Stimulated activated CD8-positive, alpha-beta memory T cell treated with anti-CD3 and anti-CD28 coated beads, Interleukin-4, amount 100 ng/mL, for 48 hours (primary cell): Measurements from ENCODE around the gene ABCC11.

Experiments used
- DNase-seq: peaks from one replicate; pipeline ENCODE4 v3.0.0-alpha.2; 2020

Gene ABCC11

DNA sequence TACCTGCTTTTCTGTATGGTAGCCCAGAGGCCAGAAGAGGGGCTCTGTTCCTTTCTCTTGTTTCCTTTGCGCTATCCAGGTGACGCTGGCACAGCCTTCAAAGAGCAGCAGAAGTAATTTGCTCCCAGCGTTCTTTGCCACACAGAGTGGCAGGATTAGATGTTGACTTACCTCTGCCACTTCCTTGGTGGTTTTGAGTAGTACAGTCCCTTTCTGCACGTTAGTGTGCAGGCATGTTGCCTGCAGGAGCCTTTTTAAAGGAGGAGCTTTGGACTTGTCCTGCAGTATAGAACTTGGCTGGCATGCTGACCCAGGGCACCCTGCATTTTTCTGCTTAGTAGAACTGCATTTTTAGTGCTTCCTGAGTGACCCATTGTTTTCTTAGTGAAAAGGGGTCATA, at the start of gene ABCC11:
Gene ABCC11, minus strand, starts transcription at position 229 of the 400 bp plus-strand sequence. CDS start 15,618 bp downstream, outside the sequence.
- DNase-seq, result no peak

DNA sequence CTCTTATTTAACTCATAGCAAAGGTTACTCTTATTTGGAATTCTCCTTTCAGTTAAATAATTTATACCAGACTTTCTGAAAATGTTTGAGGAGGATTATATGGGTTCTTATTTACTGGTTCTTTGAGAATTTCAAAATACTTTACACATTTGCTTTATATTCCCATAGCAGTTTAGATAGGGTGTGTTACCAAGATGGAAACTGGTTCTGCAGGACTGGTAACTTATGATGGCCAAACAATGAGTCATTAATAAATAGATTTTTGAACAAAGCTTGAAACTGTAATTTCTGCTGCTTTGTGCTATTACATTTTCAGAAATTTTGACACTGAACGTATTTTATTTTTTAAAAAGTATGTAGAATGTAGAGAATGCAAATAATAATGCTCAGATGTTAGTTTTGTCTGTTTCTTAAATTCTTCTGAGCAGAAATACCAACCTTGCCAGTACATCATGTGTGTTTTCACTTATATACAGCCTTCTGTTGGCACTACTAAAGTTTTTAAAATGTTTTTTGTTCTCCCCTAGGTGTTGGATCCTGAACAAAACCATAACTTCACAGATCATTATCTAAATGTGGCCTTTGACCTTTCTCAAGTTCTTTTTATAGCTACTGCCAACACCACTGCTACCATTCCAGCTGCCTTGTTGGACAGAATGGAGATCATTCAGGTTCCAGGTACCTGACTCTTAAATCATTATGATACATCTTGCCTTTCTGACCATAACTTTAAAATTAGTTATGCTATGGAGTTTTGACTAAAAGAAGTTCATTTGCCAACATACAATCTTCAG, 48.3 kb upstream of the ABCC11 start:
- DNase-seq, result no peak

DNA sequence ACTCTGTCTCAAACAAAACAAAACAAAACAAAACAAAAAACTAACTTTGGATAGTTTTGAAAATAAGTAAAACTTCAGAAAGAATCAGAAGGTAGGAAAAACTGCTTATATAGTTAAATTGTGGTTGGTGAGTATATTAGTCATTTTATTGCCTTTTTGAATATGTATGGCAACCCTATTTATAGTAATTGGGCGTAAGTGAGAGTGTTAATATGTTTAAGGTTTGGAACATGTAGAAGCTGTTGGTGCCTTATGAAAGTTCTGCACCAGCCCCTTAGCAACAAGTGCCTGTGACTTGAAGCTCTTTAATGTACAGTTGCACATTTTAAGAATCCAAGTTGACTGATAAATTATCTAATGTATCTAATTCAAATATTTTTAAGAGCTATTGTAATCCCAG, 47.4 kb upstream of the ABCC11 start:
- no peak for DNase-seq

DNA sequence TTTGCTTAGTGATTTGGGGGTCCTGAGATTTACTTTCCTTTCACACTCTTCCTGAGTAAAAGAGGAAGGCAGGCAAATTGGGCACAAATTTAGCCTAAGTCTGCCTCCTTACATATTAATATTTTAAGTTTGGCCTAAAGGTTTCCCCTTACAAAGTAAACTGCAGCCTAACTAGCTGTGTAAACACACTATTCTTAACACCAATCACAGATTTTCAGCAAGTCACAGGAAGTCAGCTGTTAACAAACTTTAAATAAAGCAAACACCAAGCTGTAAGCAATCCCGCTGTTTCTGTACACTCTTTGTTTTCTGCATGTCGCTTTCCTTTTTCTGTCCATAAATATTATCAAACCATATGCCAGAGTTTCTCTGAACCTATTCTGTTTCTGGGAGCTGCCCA, 45.1 kb upstream of the ABCC11 start:
- no peak for DNase-seq

DNA sequence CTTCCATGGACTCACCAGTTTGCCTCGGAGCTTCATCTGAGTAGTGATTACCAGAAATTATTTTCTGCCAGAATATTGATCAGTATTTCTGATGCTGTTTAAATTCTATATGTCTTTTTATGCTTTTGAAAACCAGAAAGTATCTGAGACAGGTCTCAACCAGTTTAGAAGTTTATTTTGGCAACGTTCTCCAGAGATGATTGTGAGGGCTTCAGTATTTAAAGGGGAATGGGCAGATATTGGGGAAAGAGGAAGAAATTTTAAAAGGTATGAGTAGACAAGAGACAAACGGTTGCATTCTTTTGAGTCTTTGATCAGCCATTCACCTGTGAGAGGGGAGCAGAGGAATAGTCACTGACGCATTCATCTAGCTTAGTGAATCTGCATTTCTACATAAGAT, 44.4 kb upstream of the ABCC11 start:
- no peak for DNase-seq

DNA sequence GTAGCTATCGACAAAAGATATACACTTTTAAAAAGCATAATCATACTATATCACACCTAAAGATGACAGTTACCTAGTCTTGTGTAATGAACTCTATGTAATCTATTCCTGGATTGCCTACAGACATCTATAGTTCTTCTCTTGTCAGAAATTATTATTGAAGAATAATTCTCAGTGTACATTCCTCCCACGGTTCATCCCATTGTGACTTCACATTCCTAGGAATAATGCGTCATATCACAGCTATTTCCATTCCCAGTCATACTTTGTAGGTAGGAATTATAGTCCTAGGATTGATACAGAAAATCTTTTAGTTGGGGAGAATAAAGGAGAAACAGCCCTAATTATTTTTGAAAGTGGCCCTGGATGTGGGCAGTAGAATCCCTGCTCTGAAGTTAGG, 44.0 kb upstream of the ABCC11 start:
- DNase-seq, result no peak

DNA sequence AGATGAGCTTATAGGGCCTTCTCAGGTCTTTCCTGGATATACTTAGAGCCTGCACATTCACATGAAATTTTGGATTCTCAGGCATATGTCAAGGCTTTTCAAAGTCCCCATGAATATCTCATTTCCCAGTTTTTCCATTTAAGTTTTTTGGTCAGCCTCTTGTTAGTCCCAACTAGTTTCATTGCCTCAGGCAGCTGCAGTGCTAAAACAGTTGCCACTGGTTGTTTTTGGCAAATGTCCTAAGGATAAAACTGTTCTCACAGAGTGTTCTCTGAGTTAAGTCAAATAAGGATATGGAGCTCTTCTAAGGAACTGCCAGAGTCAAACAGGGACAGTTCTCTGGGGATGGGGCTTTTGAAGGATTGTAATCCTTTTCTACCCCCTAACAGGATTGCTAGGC, 39.9 kb upstream of the ABCC11 start:
- DNase-seq, result no peak

DNA sequence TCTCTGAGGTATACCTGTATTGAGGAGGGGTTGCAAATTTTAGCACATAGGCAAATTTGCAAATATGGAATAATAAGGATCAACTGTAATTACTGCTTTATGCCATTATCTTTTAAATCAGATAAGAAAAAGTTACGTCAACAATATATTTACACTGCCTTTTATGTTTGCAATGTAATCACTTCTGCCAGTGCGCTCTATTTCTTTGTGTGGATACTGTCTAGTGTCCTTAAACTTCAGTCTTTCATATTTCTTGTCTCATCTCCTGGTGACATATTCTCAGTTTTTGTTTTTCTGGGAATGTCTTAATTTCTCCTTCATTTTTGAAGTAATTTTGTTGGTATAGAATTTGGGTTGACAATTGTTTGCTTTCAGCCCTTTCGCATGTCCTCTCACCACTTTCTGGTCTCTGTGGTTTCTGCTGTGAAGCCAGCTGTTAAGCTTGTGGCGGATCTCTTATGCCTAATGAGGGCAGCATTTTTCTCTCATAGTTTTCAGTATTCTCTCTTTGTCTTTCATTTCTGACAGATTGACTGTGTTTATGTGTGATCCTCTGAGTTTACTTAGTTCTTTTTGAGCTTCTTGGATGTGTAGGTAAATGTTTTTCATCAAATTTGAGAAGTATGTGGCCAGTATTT, 37.6 kb upstream of the ABCC11 start:
- no peak for DNase-seq

DNA sequence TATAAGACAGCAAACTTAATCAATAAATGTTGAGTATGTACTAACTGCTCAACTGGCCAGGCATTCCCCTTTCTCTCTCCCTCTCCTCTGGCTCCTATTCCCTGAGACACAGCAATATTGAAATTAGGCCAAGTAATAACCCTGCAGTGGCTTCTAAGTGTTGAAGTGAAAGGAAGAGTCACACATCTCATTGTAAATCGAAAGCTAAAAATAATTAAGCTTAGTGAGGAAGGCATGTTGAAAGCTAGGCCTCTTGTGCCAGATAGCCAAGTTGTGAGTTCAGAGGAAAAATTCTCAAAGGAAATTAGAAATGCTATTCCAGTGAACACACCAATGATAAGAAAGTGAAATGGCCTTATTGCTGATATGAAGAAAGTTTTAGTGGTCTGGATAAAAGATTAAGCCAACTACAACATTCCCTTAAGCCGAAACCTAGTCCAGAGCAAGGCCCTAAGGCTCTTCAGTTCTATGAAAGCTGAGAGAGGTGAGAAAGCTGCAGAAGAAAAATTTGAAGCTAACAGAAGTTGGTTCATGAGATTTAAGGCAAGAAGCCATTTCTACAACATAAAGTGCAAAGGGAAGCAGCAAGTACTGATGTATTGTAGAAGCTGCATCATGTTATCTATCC, 35.4 kb upstream of the ABCC11 start:
- DNase-seq, result no peak

DNA sequence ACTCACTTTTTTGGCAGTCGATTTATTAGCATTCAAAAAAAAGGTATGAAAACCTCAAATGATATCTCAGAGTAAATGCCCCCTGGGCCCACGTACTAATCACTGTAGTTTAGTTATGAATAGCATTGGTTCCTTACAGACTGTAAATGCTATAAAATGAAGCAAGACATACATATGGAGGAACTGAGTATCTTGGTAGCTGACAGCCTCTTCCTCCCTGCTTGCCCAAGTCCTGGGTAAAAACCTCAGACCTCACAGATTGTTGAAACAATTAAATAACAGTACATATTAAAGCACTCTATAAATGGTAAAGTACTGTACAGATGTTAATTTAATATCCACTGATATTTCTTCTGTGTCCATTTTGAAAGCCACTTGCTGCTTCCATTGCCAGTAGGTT, 33.2 kb upstream of the ABCC11 start:
- DNase-seq, result no peak

DNA sequence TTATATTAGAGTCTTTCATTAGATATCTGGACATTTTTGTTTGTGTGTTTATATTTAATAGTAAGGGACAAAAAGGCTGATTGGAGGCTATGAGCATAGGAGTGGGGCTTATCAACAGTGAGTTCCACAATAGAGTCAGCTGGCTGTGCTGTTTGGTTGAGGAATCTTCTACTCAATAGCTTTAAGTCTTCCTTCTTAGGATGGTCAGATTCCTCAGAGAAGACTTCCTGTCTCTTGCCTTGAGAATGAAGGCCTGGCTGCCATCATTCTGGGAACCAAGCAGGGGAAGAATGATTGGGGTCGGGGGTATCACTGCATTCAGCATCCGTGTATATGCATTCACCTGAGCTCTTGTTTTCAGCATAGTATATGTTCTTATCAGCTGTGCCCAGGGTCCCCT, 31.9 kb upstream of the ABCC11 start:
- DNase-seq, result no peak

DNA sequence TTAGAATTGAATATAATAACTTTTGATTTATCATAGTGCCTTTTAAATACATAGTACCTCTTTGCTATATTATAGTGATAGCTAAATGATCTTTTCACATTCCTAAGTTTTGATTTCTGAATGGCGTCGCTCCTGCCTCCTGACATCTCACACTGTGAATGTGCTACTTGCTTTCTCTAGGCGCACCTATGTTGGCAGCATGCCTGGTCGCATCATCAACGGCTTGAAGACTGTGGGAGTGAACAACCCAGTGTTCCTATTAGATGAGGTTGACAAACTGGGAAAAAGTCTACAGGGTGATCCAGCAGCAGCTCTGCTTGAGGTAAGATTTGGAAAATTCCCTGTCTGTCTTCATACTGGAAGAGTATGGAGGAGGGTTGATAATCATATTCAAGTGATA, 29.8 kb upstream of the ABCC11 start:
- DNase-seq, result no peak

DNA sequence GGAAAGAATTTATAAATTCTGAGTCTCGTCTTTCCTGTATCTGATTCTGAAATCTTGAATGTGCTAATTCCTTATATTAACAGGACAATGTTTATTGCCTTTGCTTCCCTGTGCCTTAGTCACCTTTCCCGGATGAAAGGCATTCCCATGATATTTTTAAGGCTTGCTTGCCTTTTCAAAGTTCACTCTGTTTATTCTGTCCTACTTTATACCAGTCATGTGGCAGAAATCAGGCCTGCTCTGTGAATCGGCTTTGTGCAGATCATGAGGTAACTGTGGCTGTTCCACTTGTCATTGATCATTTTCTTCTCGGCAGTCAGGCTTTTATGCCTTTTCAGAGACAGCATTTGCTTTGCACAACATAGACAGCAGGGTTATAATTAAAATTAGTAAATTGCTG, 28.8 kb upstream of the ABCC11 start:
- DNase-seq, result no peak

DNA sequence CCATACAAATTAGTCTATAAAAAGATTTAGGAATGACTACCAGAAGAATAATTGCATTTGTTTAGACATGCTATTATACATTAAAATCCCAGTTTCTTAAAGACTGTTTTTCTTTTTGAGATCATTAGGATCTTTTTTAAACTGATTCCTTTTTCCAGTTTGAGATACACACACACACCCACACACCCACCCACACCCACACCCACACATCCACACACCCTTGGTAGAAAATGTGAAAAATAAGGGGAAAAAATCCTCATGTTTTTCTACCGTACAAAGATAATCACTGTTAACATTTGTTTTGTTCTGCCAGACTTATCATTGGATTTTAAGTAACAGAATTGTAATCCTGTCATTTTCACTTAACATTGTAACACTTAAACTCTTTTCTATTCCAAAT, 27.1 kb upstream of the ABCC11 start:
- no peak for DNase-seq

DNA sequence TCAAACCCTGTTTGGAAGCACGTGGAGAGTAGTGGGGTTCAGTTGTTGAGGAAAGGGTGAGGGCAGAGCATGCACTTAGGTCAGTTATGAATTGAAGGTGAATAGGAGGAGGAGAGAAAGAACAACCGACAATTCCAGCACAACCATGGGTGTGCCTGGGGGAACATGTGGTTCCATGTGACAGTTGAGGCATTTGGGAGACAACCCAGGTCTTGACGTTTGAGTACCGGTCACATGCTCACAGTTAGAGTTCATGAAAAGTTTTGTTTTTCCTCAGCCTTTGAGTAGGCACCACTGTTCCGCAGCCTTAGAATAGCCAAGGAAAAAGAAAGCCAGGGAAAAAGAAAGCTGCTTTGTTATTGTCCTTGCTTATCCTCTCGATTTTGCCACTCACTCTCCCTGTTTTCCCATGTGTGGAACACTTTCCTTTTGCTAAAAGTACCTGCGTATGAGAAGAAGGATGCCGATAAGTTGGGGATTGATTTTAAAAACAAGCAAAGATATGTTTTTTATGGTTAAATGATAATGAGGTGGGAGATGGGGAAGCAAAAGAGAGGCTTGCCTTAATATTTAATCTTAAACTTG, 25.6 kb upstream of the ABCC11 start:
- no peak for DNase-seq

DNA sequence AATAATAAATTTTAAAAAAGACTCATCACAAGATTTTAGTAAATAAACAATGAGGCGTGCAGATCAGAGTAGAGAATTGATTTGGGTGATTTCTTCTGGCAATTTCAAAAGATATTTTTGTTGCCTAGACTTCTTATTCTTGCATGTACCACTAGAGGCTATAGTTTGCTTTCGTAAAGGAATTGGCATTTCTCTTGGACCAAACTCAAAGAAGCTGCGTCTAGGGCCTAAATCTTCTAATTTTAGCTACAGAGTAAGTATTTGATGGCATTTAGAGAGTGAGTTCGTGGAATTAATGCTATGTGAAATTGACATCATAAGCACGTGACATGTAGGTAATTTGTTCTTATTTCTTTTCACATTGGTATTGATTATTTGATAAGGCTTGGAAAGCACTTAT, 24.4 kb upstream of the ABCC11 start:
- DNase-seq, result no peak

DNA sequence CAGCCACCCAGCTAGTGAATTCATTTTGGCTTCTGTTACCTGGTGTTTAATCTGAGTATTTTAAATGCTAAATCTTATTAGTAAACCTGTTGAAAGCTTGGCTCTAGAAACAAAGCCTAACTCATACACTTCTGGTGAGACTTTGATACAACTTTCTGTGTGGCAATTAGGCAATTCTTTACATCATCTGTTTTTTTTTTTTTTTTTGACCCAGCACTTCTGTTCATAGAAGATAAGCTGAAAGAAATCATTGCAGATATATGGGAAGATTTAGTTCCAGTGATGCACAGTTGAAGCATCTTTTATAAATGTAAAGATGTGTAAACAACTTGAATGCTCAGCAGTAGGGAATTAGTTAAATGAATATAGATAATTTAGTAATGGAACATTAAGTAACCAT, 21.7 kb upstream of the ABCC11 start:
- no peak for DNase-seq

DNA sequence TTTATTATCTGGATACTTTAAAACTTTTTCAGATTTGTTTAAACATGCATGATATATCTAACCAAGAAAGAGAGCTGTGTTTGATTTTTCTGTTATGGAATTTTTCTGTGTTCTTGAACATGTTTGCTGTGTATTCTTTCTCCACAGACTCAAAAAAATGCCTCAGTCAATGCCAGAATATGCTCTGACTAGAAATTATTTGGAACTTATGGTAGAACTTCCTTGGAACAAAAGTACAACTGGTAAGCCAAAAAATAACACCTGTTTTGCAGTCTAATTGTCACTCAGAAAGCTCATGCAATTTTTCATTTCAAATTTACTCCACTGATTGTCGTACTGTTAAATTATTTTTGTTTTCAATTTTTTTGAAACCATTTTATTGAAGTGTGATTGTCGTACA, 15.3 kb upstream of the ABCC11 start:
- DNase-seq, result no peak

DNA sequence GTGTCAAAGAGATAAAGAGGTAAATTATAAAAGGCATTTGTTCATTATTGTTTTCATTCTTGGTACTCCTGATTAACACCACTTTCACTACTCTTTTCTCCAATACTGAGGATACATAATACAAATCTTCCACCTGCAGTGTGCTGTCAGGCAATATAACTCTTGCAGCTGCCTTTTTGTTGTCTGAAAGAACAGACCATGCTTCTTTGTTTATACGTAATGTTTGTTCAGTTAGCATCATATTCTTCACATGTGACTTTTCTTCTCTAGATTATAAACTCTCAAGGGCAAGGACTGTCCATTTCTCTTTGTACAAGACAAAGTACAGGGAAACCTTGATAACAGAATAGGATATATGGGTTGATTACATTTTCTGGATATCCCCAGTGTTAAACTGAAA, 14.2 kb upstream of the ABCC11 start:
- DNase-seq, result no peak

DNA sequence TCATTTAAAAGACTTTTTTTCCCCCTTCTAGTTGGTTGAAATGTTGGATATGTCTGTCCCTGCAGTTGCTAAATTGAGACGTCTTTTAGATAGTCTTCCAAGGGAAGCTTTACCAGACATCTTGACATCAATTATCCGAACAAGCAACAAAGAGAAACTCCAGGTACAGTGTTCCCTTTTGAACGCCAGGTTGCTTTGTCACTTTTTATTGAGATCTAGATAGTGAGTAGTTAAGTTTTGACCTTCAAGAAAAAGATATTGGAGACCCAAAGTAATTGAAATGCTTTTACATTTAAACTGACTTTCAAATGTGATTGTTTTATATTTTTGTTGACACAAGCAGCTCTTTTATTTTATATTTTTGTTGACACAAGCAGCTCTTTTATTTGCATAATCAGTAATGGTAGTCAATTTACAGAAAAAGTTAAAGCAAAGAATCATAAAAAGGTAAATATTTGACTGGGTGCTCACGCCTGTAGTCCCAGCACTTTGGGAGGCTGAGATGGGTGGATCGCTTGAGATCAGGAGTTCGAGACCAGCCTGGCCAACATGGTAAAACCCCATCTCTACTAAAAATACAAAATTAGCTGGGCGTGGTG, 9.3 kb upstream of the ABCC11 start:
- DNase-seq, result no peak

DNA sequence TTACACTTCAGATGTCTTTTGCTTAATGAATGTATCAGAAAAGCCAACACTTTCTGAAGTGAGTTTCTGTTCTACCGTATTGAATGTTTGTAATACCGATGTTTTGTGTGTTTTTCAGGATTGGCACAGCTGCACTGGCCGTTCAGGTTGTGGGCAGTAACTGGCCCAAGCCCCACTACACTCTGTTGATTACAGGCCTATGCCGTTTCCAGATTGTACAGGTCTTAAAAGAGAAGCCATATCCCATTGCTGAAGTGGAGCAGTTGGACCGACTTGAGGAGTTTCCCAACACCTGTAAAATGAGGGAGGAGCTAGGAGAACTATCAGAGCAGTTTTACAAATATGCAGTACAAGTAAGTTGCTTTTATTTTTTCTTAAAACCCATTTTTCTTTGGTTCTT, 4.7 kb upstream of the ABCC11 start:
- DNase-seq, result no peak

DNA sequence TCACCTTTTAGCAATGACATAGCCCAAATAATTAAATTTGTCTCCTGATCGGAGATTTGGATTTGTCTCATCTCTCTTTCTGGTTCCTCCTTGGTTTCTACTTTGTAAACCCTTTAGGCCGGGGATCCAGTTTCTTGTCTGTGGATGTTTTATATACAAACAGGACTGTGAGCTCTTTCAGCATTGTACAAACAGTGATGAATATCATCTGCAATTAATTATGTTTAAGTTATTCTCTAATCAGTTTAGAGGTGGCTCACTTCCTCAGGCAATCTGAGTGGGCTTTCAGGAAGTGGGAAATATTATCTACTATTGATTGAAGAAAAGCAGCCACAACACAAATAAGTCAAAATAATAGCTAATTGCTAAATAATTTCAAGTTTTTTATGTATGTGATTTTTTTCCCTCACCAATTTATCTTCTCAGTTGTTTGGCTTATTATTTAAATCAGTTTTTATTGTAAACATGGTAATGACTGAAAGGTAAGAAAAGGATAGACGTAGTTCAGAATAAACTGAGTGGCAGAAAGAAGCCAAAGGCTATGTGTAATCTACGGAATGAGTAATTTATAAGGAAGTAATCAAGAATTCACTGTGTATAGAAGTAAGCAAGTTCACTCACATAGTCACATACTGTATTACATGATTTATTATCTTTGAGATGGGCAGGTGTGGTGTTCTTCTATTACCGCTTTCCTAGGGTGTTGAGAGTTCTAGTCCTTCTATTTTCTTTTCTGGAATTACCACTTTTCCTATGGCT, 3.4 kb upstream of the ABCC11 start:
- DNase-seq, result no peak

DNA sequence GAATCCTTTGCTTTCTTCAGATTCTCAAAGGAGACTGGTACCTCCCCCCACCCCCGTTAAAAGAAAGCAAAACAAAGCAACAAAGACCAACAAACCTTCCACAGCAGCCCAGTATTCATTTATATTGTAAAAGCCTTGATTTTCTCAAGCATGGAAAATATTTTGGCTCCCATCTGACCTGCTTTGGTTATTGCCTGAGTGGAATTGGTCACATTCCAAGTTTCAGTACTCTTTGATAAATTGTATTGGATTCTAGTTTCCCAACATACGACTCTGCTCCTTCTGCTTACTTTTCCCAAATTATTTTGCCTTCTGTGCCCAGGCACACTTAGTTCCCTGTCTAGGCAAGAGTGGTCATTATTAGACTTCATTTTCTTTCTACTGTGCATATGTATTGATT, 1.3 kb downstream of the ABCC11 start:
- no peak for DNase-seq
